Left lung (tissue), 10 donors: ENCODE measurements around the gene ABHD12B. TPM values are rescaled to one million over a fixed set of nuclear protein-coding genes. Genes with fewer than 3 reads are reported as not detected.

Source experiments
- ATAC-seq: fragments of 200-7000 bp; cut with Tn5 transposase; one replicate; pipeline ENCODE4 v1.9.1; 2020; ENCODE audit warnings: moderate library complexity
- DNase-seq, 4 donors: peaks; one replicate each; pipeline ENCODE4 v3.0.0-alpha.2; 2013 to 2020
- H3K27ac ChIP-seq, 2 donors: fragments of 200-600 bp; sonication (generic) in 1 of 2; one replicate each; pipeline versions ENCODE4 v1.5.0 to v1.8.0; 2020 to 2021
- H3K27me3 ChIP-seq, 2 donors: fragments of 200-600 bp; sonication (generic) in 1 of 2; one replicate each; pipeline versions ENCODE4 v1.5.0 to v1.8.0; 2020 to 2021
- H3K36me3 ChIP-seq, 2 donors: fragments of 200-600 bp; sonication (generic) in 1 of 2; one replicate each; pipeline versions ENCODE4 v1.5.0 to v1.8.0; 2020 to 2021
- H3K4me1 ChIP-seq, 2 donors: fragments of 200-600 bp; one replicate each; pipeline ENCODE4 v1.8.0; 2021
- H3K4me3 ChIP-seq, 2 donors: fragments of 200-600 bp; sonication (generic) in 1 of 2; one replicate each; pipeline versions ENCODE4 v1.5.0 to v1.8.0; 2020 to 2021; ENCODE audit warnings: mild to moderate bottlenecking in 1 of 2
- H3K9me3 ChIP-seq, 2 donors: fragments of 200-600 bp; sonication (generic) in 1 of 2; one replicate each; pipeline versions ENCODE4 v1.5.0 to v1.8.0; 2020 to 2021
- intact Hi-C, 2 donors: fragments of 100-400 bp; cut with DNase I; formaldehyde crosslinking; loops; one replicate each; pipeline versions ENCODE4 v1.11.2 to v1.14.2; 2022
- polyA plus RNA-seq, 6 donors: library from polyadenylated mRNA; unstranded; fragments of 120-200 nt; gene quantifications; one replicate each; pipeline ENCODE4 v1.2.1, GENCODE V29; 2013; ENCODE audit not compliant: insufficient read length in 6 of 6
- total RNA-seq, 2 donors: library from RNA; stranded (reverse); fragmentation: NEBNext Ultra II Directional; extraction: Animal tissue kit (Norgen Biotek cat#: 25700); gene quantifications; one replicate each; pipeline ENCODE4 v1.2.1, GENCODE V29; 2021
- TF ChIP-seq, protein P1 (sequence below), 2 donors: fragments of 200-600 bp; sonication (generic) in 1 of 2; IDR thresholded peaks; one replicate each; pipeline versions ENCODE4 v1.5.0 to v1.8.0; 2021; ENCODE audit warnings: antibody characterized with exemption in 2 of 2
- donor health status: DM: no; HTN: yes; CAD: no.
- donor health status: DM: no; HTN: no; CAD: no.

Gene ABHD12B
- total and polyA plus RNA-seq, 8 donors = 0.68 to 1.4 (median 1.0) TPM; not detected in 2

DNA sequence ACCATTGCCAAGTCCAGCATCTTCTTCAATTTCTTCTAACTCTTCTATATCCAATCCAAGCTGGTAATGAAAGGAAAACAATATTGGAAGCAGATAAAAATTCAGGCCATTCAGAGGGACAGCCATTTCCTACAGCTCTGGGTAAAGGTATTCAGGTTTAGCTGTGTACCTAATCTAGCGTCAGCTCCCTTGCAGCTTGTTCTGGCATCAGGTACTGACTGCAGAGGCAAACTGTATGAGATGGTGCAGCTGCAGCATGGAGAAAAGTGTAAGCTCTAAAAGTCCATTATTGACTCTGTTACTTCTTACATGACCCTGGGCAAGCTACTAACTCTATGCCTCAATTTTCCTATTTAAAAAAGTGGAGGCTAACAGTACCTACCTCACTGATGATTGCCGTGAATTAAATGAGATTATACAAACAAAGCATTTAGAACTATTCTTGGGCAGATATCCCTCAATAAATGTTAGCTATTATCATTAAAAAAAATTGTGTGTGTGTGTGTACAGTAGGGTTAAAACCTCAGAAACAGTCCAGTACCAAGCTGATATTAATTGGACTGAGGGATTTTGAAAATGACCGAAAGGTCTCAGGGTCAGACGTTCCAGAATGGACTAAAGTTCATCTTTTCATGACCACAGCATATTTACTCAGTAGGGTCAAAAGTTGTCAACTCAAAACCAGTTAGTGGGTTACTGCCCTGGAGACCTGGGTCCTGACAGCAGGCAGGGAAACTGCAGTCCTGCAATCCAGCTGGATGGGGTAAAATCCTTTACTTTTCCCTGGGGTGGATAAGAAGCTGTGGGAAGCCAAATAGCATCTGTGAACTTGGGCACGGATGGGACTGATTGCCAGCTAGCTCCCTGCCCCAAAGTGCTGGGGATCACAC is 63.5 kb downstream of the ABHD12B start:
- no peak for ATAC-seq
- Histone ChIP-seq H3K4me3 (no peak overlapping the region), H3K9me3 (no peaks in the 10 kb centered on the region), H3K36me3 (peaks cover 0 to 25% of the 10 kb centered on the region in 2 donors), H3K27me3 (no peaks in the 10 kb centered on the region), H3K4me1 (peaks cover 0 to 32% of the 10 kb centered on the region in 2 donors), H3K27ac (peak overlapping the region in 1 of 2 donors; percentile 85)
- intact Hi-C loops = no loop called here
- no peak for DNase-seq
- TF ChIP-seq, protein P1, sequence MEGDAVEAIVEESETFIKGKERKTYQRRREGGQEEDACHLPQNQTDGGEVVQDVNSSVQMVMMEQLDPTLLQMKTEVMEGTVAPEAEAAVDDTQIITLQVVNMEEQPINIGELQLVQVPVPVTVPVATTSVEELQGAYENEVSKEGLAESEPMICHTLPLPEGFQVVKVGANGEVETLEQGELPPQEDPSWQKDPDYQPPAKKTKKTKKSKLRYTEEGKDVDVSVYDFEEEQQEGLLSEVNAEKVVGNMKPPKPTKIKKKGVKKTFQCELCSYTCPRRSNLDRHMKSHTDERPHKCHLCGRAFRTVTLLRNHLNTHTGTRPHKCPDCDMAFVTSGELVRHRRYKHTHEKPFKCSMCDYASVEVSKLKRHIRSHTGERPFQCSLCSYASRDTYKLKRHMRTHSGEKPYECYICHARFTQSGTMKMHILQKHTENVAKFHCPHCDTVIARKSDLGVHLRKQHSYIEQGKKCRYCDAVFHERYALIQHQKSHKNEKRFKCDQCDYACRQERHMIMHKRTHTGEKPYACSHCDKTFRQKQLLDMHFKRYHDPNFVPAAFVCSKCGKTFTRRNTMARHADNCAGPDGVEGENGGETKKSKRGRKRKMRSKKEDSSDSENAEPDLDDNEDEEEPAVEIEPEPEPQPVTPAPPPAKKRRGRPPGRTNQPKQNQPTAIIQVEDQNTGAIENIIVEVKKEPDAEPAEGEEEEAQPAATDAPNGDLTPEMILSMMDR (IDR thresholded peaks at IDR 0.05) = no peak

DNA sequence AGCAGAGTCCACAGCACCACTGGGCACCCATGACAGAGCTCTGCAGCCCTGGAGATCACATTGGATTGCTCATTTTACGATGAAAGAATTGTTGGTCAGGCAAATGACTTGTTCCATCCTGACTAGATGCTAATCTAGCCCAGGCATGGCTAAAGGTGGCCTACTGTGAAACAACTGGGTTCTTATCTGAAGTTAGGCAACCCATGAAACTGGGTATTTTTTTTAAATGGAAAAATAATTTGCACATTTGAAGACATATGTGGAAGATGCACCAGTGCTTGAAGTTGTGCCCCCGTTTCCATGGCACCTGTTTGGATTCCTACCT is 64.1 kb downstream of the ABHD12B start:
- no peak for ATAC-seq
- intact Hi-C loops = no loop called here
- Histone ChIP-seq H3K9me3 (no peaks in the 10 kb centered on the region), H3K27me3 (no peaks in the 10 kb centered on the region), H3K4me3 (no peak overlapping the region), H3K27ac (peak overlapping the region in 1 of 2 donors; percentile 85), H3K4me1 (peaks cover 0 to 32% of the 10 kb centered on the region in 2 donors), H3K36me3 (peaks cover 0 to 19% of the 10 kb centered on the region in 2 donors)
- no peak for DNase-seq
- TF ChIP-seq, protein P1 (IDR thresholded peaks at IDR 0.05) = no peak

DNA sequence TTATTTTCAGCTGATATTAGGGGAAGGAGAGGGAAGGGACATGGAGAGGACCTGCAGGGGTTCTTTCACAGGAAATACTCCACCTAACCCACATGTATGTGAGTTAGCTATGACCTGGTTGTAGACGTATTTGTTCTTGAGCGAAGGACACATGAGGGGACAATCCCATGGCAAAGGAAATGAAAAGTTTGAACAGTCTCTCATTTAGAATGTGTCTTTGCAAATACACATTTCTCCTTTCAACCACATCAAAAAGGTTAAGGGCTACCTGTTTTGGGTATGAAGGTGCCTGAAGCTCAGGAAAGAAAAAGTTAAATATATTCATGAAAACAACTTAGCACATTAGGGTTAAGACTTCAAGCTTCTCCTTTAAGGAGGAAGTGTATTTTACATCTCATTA is 65.0 kb downstream of the ABHD12B start:
- Histone ChIP-seq H3K27me3 (no peaks in the 10 kb centered on the region), H3K4me3 (no peak overlapping the region), H3K4me1 (peaks cover 0 to 40% of the 10 kb centered on the region in 2 donors), H3K27ac (peak overlapping the region; percentile 16 to 85), H3K9me3 (no peaks in the 10 kb centered on the region), H3K36me3 (peaks cover 0 to 18% of the 10 kb centered on the region in 2 donors)
- TF ChIP-seq, protein P1 (IDR thresholded peaks at IDR 0.05) = no peak
- ATAC-seq (peak; percentile 18), DNase-seq (no peak)
- intact Hi-C loops = no loop called here

DNA sequence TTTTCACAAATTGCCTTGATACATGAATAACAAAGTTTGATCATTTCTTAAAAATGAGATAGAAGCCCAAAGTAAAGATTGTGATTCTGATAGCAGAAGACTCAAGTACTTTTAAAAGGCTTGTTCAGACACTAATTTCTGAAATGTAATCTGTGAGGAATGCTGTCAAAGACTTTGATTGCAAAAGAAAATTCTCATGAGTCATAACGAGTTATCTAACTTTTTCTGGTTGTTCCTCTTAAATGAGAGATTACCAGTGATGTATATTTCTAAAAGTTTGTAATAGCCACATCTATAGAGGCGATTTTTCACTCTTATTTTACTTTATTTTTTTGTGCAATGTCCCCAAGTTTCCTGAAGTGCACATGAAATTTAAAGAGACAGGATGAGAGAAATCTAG is 65.5 kb downstream of the ABHD12B start:
- no peak for DNase-seq
- H3K4me1 ChIP-seq = peaks cover 0 to 44% of the 10 kb centered on the region in 2 donors
- no peaks in the 10 kb centered on the region for H3K27me3 ChIP-seq
- intact Hi-C loops = no loop called here
- TF ChIP-seq, protein P1 (IDR thresholded peaks at IDR 0.05) = no peak
- H3K9me3 ChIP-seq = no peaks in the 10 kb centered on the region
- no peak overlapping the region for H3K4me3 ChIP-seq
- peak overlapping the region; percentile 16 to 85 for H3K27ac ChIP-seq
- H3K36me3 ChIP-seq = peaks cover 0 to 21% of the 10 kb centered on the region in 2 donors
- peak; percentile 34 for ATAC-seq

DNA sequence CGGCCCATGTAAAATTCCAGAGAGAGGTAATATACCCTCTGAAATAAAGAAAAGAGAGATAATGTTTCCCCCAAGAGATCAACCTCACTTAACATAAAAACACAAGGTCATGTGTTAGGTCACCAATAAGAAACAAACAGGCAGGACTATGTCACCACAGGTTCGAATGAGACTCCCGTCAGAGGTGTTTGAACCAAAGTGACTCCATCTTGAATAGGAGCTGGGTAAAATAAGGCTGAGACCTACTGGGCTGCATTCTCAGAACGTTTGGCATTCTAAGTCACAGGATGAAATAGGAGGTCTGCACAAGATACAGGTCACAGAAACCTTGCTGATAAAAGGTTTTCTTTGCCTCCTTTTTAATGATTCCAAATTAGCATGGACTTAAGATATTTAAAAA is 65.9 kb downstream of the ABHD12B start:
- ATAC-seq (no peak), DNase-seq (no peak)
- Histone ChIP-seq H3K36me3 (peaks cover 0 to 21% of the 10 kb centered on the region in 2 donors), H3K4me3 (no peak overlapping the region), H3K9me3 (no peaks in the 10 kb centered on the region), H3K4me1 (peaks cover 0 to 47% of the 10 kb centered on the region in 2 donors), H3K27ac (peak overlapping the region in 1 of 2 donors; percentile 85), H3K27me3 (no peaks in the 10 kb centered on the region)
- intact Hi-C loops = no loop called here
- TF ChIP-seq, protein P1 (IDR thresholded peaks at IDR 0.05) = no peak
